HG02642 (cell line): Measurements from ENCODE around the gene NUDT13.

ENCODE experiments used
- ATAC-seq: cut with Tn5 transposase; IDR thresholded peaks from one replicate; pipeline ENCODE4 v1.9.1; 2021; ENCODE audit warnings: mild to moderate bottlenecking; ENCODE audit not compliant: unreplicated experiment, poor library complexity

Gene NUDT13

GRCh38 chr10:73159038-73159648 lies 48.9 kb downstream of the NUDT13 start:
- no peak for ATAC-seq

GRCh38 chr10:73161079-73161478 lies 50.8 kb downstream of the NUDT13 start:
- no peak for ATAC-seq

DNA sequence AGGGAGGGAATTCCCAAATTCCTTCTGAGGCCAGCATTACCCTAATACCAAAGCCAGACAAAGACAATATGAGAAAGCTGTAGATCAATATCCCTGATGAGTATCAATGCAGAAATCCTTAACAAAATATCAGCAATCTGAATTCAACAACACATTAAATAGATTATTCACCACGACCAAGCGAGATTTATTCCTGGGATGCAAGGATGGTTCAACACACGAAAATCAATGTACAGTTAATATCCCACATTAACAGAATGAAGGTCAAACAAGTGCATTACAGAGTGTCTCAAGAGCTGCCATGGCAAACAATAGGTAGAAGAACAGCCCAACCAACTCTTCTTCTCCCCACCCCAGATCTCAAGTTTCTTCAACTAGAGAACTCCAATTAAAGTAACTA lies 51.4 kb downstream of the NUDT13 start:
- ATAC-seq, result no peak

- ATAC-seq, result no peak
Observed at GRCh38 chr10:73163096-73163495, 52.8 kb downstream of the NUDT13 start.

DNA sequence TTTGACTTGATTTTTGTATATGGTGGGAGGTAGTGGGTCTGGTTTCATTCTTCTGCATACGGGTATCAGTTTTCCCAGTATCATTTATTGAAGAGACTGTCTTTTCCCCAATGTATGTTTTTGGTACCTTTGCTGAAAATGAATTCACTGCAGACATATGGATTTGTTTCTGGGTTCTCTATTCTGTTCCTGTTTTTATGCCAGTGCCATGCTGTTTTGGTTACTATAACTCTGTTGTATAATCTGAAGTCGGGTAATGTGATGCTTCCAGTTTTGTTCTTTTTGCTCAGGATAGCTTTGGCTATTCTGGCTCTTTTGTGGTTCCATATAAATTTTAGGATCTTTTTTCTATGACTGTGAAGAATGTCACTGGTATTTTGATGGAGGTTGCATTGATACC lies 56.7 kb downstream of the NUDT13 start:
- ATAC-seq, result no peak

GRCh38 chr10:73167458-73167782 lies 57.2 kb downstream of the NUDT13 start:
- ATAC-seq, result no peak

DNA sequence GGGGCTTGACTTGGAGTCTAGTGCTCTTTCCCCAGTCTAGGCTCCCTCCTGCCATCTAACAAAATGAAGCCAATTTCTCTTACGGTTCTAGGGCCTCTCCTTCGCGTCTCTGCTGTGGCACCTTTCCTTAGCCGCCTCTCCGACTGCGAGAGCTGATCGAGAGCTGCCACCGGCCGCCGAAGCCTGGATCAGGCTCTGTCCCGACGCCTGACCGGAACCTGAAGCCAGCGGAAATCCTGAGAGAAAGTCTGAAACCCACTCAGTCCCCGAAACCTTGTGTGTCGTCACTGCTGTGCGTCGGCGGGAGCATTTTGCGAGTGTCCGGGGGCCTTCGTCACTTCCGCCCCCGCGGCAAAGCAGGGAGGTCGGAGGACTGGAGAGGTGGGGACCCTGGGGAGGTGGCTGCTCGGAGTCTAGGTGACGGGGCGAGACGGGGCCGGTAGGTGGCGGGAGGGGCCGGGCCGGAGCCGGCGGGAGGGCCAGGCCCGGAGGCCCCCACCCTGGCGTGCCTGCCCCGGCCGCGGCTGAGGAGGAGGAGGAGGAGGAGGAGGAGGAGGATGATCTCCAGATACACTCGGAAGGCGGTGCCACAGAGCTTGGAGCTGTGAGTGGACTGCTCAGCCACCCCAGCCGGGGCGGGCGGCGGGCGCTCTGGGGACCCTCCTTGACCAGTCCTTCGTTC lies 57.7 kb downstream of the NUDT13 start, which contains the start of the genes ECD and FAM149B1:
ECD (minus strand) TSS at position 226 of the 682 bp plus-strand sequence. CDS start 4,071 bp downstream, outside the sequence.
FAM149B1 (plus strand) TSS at position 337 of the 682 bp plus-strand sequence; CDS start at position 558, 221 bp downstream.
- ATAC-seq, result peak; percentile 95

DNA sequence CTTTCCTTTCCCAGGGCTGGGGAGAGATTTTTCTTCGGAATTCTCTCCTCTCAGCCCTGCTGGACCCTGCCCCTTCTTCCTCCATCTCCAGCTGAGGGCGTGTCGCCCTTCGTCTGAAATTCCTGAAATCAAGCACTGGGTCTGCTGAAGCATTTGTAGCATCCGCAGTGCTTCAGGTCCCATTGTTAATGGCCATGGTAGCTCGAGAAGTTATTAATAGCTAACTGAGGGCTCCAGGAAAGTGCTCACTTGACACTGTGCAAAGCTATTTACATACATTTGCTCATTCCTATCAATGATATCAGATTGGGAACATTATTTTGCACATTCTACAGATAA lies 58.2 kb downstream of the NUDT13 start:
- ATAC-seq, result peak; percentile 24

DNA sequence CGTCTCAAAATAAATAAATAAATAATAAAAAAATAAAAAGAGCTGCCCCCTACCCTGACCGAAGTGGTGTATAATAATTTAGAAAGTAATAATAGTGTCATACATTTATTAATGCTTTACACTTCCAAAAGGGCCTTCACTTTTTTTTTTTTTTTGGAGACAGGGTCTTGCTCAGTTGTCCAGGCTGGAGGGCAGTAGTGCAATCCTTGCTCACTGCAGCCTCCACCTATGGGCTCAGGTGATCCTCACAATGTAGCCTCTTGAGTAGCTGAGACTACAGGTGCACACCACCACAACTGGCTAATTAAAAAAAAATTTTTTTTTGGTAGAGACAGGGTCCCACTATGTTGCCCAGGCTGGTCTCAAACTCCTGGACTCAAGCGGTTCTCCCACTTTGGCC lies 59.1 kb downstream of the NUDT13 start:
- no peak for ATAC-seq

- no peak for ATAC-seq
Observed at GRCh38 chr10:73172867-73173266, 62.6 kb downstream of the NUDT13 start.

- ATAC-seq, result no peak
Observed at GRCh38 chr10:73174148-73174925, 64.1 kb downstream of the NUDT13 start.
